ENCODE results near the gene EIF4E1B.
"Not testable (repeated sequence)": the region's sequence is repeated elsewhere in the genome, so short reads cannot be mapped to it uniquely, and the experiment has no call there.

EIF4E1B gene

GRCh38 chr5:176629853-176630680 lies at the start of gene EIF4E1B, which contains the start of gene SNCB:
Gene EIF4E1B, plus strand, starts transcription at chr5:176630675. Its CDS starts 12,113 bp downstream, at chr5:176642788.
Gene SNCB, minus strand, starts transcription at chr5:176630534. Its CDS starts 880 bp downstream, at chr5:176629654.
- no peak for DNase-seq

GRCh38 chr5:176581361-176581760 lies 49.1 kb upstream of the EIF4E1B start:
- no peak for DNase-seq

GRCh38 chr5:176583076-176583475 lies 47.4 kb upstream of the EIF4E1B start:
- no peak for DNase-seq

- DNase-seq: no peak
Measured at GRCh38 chr5:176587398-176587797, 43.1 kb upstream of the EIF4E1B start.

GRCh38 chr5:176588297-176588696 lies 42.2 kb upstream of the EIF4E1B start:
- DNase-seq: no peak

GRCh38 chr5:176589039-176589769 lies 41.3 kb upstream of the EIF4E1B start:
- DNase-seq: no peak

GRCh38 chr5:176590035-176590717 lies 40.3 kb upstream of the EIF4E1B start:
- DNase-seq: no peak

- not testable (repeated sequence) for DNase-seq
Measured at GRCh38 chr5:176591667-176592066, 38.8 kb upstream of the EIF4E1B start.

- DNase-seq: no peak
Measured at GRCh38 chr5:176592573-176592972, 37.9 kb upstream of the EIF4E1B start.

- no peak for DNase-seq
Measured at GRCh38 chr5:176593273-176593869, 37.1 kb upstream of the EIF4E1B start.

GRCh38 chr5:176594554-176594953 lies 35.9 kb upstream of the EIF4E1B start:
- no peak for DNase-seq

- DNase-seq: no peak
Measured at GRCh38 chr5:176595386-176595943, 35.0 kb upstream of the EIF4E1B start.

- DNase-seq: no peak
Measured at GRCh38 chr5:176596069-176596644, 34.3 kb upstream of the EIF4E1B start.

GRCh38 chr5:176596689-176597416 lies 33.6 kb upstream of the EIF4E1B start:
- peak in 1 of 2 donors; percentile 32 for DNase-seq

- DNase-seq: no peak
Measured at GRCh38 chr5:176597417-176598389, 32.8 kb upstream of the EIF4E1B start.

- not testable (repeated sequence) for DNase-seq
Measured at GRCh38 chr5:176599749-176600430, 30.6 kb upstream of the EIF4E1B start.

GRCh38 chr5:176601901-176602482 lies 28.5 kb upstream of the EIF4E1B start:
- DNase-seq: no peak

GRCh38 chr5:176603091-176603490 lies 27.4 kb upstream of the EIF4E1B start:
- no peak for DNase-seq

- no peak for DNase-seq
Measured at GRCh38 chr5:176606032-176606431, 24.4 kb upstream of the EIF4E1B start.

Measured in inflammatory macrophage treated with lipopolysaccharide for 1 hour (primary cell).